ENCODE results near the gene IPCEF1. TPM values are rescaled to one million over a fixed set of nuclear protein-coding genes. Genes with fewer than 3 reads are reported as not detected.

The IPCEF1 gene
- total and polyA plus RNA-seq, 8 donors = 2.4 to 6.9 (median 5.4) TPM

DNA sequence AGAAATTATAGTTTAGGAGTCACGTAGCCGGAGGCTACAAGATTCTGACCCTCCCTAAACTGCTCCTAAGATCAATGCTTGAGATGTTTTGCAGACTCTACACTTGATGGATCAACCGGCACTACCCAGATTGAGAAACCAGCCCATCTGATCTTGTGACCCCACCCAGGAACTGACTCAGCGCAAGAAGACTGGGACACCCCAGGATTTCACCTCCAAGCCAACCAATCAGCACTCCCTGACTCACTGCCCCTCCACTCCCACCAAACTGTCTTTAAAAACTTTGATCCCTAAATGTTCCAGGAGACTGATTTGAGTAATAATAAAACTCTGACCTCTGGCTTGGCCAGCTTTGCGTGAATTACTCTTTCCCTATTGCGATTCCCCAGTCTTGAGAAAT, 217.8 kb downstream of the IPCEF1 start:
- Histone ChIP-seq H3K4me3 (no peak overlapping the region), H3K9me3 (no peaks in the 10 kb centered on the region), H3K27ac (peak overlapping the region in 1 of 2 donors; percentile 78), H3K36me3 (no peaks in the 10 kb centered on the region), H3K4me1 (peaks cover 0 to 3% of the 10 kb centered on the region in 2 donors), H3K27me3 (no peaks in the 10 kb centered on the region)
- ATAC-seq = peak; percentile 39
- peak in 1 of 4 donors; percentile 37 for DNase-seq
- no peak for TF ChIP-seq CTCF (IDR thresholded peaks at IDR 0.05)
- intact Hi-C loops (cut with DNase I) = no loop called here

DNA sequence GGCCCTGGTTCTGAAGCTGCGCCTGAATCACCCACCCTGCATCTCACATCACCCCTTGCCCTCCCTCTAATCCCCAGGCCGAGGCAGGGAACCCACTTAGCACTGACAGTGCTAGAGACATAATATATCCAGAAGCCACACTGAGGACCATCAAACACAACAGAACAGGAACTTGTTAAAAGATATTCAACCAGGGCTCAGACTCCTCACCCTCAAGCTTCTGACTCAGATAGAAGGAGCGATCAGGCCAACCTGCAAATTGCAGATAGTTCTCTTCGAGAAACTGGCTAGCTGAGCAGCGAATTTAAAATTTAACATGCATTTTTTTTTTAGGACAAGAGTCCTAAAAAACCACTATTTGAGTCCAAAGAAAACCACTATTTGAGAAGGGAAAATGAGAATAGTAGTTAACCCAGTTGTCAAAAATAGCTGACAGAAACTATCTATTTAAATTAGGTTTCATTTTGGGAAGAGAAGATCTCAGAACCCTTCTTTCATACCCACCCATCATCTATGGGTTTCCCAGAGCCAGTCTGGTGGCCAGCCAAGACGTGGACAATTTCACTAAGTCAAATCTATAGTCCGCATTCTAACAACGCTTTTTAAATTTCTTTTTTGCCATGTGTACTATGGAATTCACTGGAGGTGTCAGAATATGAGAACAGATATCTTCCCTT, 222.0 kb downstream of the IPCEF1 start:
- Histone ChIP-seq H3K9me3 (no peaks in the 10 kb centered on the region), H3K4me3 (no peak overlapping the region), H3K4me1 (peaks cover 0 to 3% of the 10 kb centered on the region in 2 donors), H3K36me3 (no peaks in the 10 kb centered on the region), H3K27ac (no peak overlapping the region), H3K27me3 (no peaks in the 10 kb centered on the region)
- TF ChIP-seq CTCF (IDR thresholded peaks at IDR 0.05) = no peak
- DNase-seq (no peak), ATAC-seq (no peak)
- intact Hi-C loops (cut with DNase I) = no loop called here

DNA sequence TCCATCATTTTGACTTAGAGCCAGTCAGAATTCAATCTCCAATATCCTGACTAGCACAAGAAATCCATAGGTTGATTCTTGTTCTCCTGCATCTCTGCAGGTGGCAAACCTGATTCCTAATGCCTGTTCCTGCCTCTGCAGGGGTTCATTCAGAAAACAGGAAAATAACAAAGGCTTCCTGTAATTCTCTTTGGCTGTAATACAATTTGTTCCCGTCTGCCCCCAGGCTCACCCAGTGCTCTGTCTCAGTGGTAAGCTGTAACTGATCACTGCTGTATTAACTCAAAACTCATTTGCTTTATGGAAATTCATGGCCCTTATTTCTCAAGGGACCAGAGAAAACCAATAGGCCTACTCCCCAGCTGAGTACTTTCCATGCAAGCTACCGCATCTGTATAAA, 228.9 kb downstream of the IPCEF1 start:
- no peaks in the 10 kb centered on the region for H3K36me3 ChIP-seq
- H3K27ac ChIP-seq = no peak overlapping the region
- TF ChIP-seq CTCF (IDR thresholded peaks at IDR 0.05) = no peak
- no peak overlapping the region for H3K4me3 ChIP-seq
- peaks cover 0 to 10% of the 10 kb centered on the region in 2 donors for H3K4me1 ChIP-seq
- intact Hi-C loops (cut with DNase I) = no loop called here
- peaks cover 0 to 1% of the 10 kb centered on the region in 2 donors for H3K9me3 ChIP-seq
- ATAC-seq (no peak), DNase-seq (no peak)
- H3K27me3 ChIP-seq = no peaks in the 10 kb centered on the region

- Histone ChIP-seq H3K27me3 (no peaks in the 10 kb centered on the region), H3K36me3 (no peaks in the 10 kb centered on the region), H3K4me1 (peaks cover 0 to 10% of the 10 kb centered on the region in 2 donors), H3K4me3 (no peak overlapping the region), H3K27ac (peak overlapping the region in 1 of 2 donors; percentile 48), H3K9me3 (peaks cover 0 to 4% of the 10 kb centered on the region in 2 donors)
- intact Hi-C loops (cut with DNase I) = no loop called here
- ATAC-seq (no peak), DNase-seq (no peak)
- TF ChIP-seq CTCF (IDR thresholded peaks at IDR 0.05) = no peak
These were observed 231.2 kb downstream of the IPCEF1 start for GRCh38 chr6:154125421-154125820.

- intact Hi-C loops (cut with DNase I) = no loop called here
- H3K36me3 ChIP-seq = no peaks in the 10 kb centered on the region
- H3K9me3 ChIP-seq = peaks cover 0 to 4% of the 10 kb centered on the region in 2 donors
- DNase-seq (no peak), ATAC-seq (no peak)
- TF ChIP-seq CTCF (IDR thresholded peaks at IDR 0.05) = no peak
- peaks cover 0 to 10% of the 10 kb centered on the region in 2 donors for H3K4me1 ChIP-seq
- H3K27me3 ChIP-seq = no peaks in the 10 kb centered on the region
- no peak overlapping the region for H3K27ac ChIP-seq
- no peak overlapping the region for H3K4me3 ChIP-seq
These were observed 233.2 kb downstream of the IPCEF1 start for GRCh38 chr6:154123155-154123956.
